H9 (cell line): ENCODE data around the gene CDC42EP4. TPM values are rescaled to one million over a fixed set of nuclear protein-coding genes. Genes with fewer than 3 reads are reported as not detected.
A peak's percentile ranks its signal among the peaks of the same experiment; 100 is the strongest.

ENCODE experiments used
- DNase-seq: peaks from one replicate; pipeline ENCODE4 v3.0.0-alpha.2; 2017
- H2AFZ ChIP-seq: one replicate; pipeline ENCODE4 v1.6.1; 2013; ENCODE audit warnings: mild to moderate bottlenecking, low read length, control low read depth, moderate library complexity
- H2AK5ac ChIP-seq: 2 replicates; pipeline ENCODE4 v1.6.1; 2013; ENCODE audit warnings: low read length, control low read depth, mixed read lengths; ENCODE audit not compliant: insufficient read length
- H2BK120ac ChIP-seq: one replicate; pipeline ENCODE4 v1.6.1; 2013; ENCODE audit warnings: low read depth, mild to moderate bottlenecking, low read length, control low read depth, inconsistent platforms; ENCODE audit not compliant: poor library complexity, severe bottlenecking
- H2BK12ac ChIP-seq: 2 replicates; pipeline ENCODE4 v1.6.1; 2013; ENCODE audit warnings: low read length, control low read depth, mixed read lengths, low read depth; ENCODE audit not compliant: insufficient read length
- H2BK15ac ChIP-seq: 2 replicates; pipeline ENCODE4 v1.6.1; 2013; ENCODE audit warnings: low read depth, low read length, control low read depth
- H2BK20ac ChIP-seq: one replicate; pipeline ENCODE4 v1.6.1; 2013; ENCODE audit warnings: low read depth, mild to moderate bottlenecking, low read length, control low read depth, inconsistent platforms; ENCODE audit not compliant: poor library complexity, severe bottlenecking
- H2BK5ac ChIP-seq: 2 replicates; pipeline ENCODE4 v1.6.1; 2013; ENCODE audit warnings: low read length, control low read depth, mixed read lengths; ENCODE audit not compliant: insufficient read length
- H3K14ac ChIP-seq: 2 replicates; pipeline ENCODE4 v1.6.1; 2013; ENCODE audit warnings: low read length, control low read depth; ENCODE audit not compliant: insufficient read depth
- H3K18ac ChIP-seq: 2 replicates; pipeline ENCODE4 v1.6.1; 2013; ENCODE audit warnings: low read depth, mild to moderate bottlenecking, mixed read lengths, low read length, control low read depth; ENCODE audit not compliant: insufficient read length
- H3K23ac ChIP-seq: 2 replicates; pipeline ENCODE4 v1.6.1; 2013; ENCODE audit warnings: low read length, control low read depth, mixed read lengths, low read depth; ENCODE audit not compliant: insufficient read length
- H3K23me2 ChIP-seq: 2 replicates; pipeline ENCODE4 v1.6.1; 2013; ENCODE audit warnings: low read depth, mild to moderate bottlenecking, mixed read lengths, low read length, control low read depth; ENCODE audit not compliant: insufficient read length, poor library complexity, severe bottlenecking
- H3K27ac ChIP-seq: 2 replicates; pipeline ENCODE4 v1.5.1; 2013; ENCODE audit warnings: low read length, control low read depth, mixed read lengths, low read depth; ENCODE audit not compliant: insufficient read length
- H3K27me3 ChIP-seq: 2 replicates; pipeline ENCODE4 v1.6.1; 2013; ENCODE audit warnings: low read length, control low read depth, inconsistent platforms; ENCODE audit not compliant: insufficient read depth
- H3K4ac ChIP-seq: 2 replicates; pipeline ENCODE4 v1.6.1; 2013; ENCODE audit warnings: low read depth, mild to moderate bottlenecking, control low read depth, inconsistent platforms, low read length, moderate library complexity
- H3K4me1 ChIP-seq: 2 replicates; pipeline ENCODE4 v1.6.1; 2013; ENCODE audit warnings: low read length, control low read depth, inconsistent platforms; ENCODE audit not compliant: insufficient read depth
- H3K4me2 ChIP-seq: 2 replicates; pipeline ENCODE4 v1.6.1; 2013; ENCODE audit warnings: low read length, control low read depth, mixed read lengths; ENCODE audit not compliant: insufficient read length, insufficient read depth
- H3K56ac ChIP-seq: 2 replicates; pipeline ENCODE4 v1.6.1; 2013; ENCODE audit warnings: low read depth, mild to moderate bottlenecking, mixed read lengths, low read length, control low read depth; ENCODE audit not compliant: insufficient read length
- H3K79me1 ChIP-seq: 2 replicates; pipeline ENCODE4 v1.6.1; 2013; ENCODE audit warnings: low read depth, mild to moderate bottlenecking, moderate library complexity, low read length, control low read depth, inconsistent platforms; ENCODE audit not compliant: insufficient read depth, poor library complexity, severe bottlenecking
- H3K79me2 ChIP-seq: 2 replicates; pipeline ENCODE4 v1.6.1; 2013; ENCODE audit warnings: low read length, control low read depth, inconsistent platforms; ENCODE audit not compliant: insufficient read depth
- H3K9ac ChIP-seq: 2 replicates; pipeline ENCODE4 v1.6.1; 2013; ENCODE audit warnings: low read length, control low read depth, mixed read lengths; ENCODE audit not compliant: insufficient read length; ENCODE audit errors: extremely low read depth
- H3K9me3 ChIP-seq: one replicate; pipeline ENCODE4 v1.6.1; 2013; ENCODE audit warnings: low read depth, low read length, inconsistent platforms; ENCODE audit not compliant: control insufficient read depth
- H3T11ph ChIP-seq: one replicate; pipeline ENCODE4 v1.6.1; 2013; ENCODE audit warnings: mild to moderate bottlenecking, low read length, control low read depth, inconsistent platforms
- H4K20me1 ChIP-seq: one replicate; pipeline ENCODE4 v1.6.1; 2013; ENCODE audit not compliant: control insufficient read depth, insufficient read length, insufficient read depth
- H4K5ac ChIP-seq: 2 replicates; pipeline ENCODE4 v1.6.1; 2013; ENCODE audit warnings: low read depth, mild to moderate bottlenecking, mixed read lengths, low read length, control low read depth; ENCODE audit not compliant: insufficient read length
- H4K8ac ChIP-seq: replicated peaks from 2 replicates; pipeline ENCODE4 v1.6.1; 2013; ENCODE audit warnings: low read length, control low read depth, mixed read lengths, low read depth; ENCODE audit not compliant: insufficient read length
- H4K91ac ChIP-seq: 2 replicates; pipeline ENCODE4 v1.6.1; 2013; ENCODE audit warnings: low read depth, mild to moderate bottlenecking, moderate library complexity, mixed read lengths, low read length, control low read depth; ENCODE audit not compliant: insufficient read length
- H3K27ac Mint-ChIP-seq, 3 experiments: 2 replicates in 2 of 3; 3 replicates in 1 of 3; pipeline ENCODE4 v1.8.0; 2020 to 2021; ENCODE audit warnings: mixed read lengths in 3 of 3, mild to moderate bottlenecking in 1 of 3, moderate library complexity in 1 of 3
- H3K27me3 Mint-ChIP-seq: 2 replicates; pipeline ENCODE4 v1.8.0; 2021; ENCODE audit warnings: low read depth, mild to moderate bottlenecking, moderate library complexity, mixed read lengths
- H3K36me3 Mint-ChIP-seq, 3 experiments: 2 replicates in 2 of 3; 3 replicates in 1 of 3; pipeline ENCODE4 v1.8.0; 2020 to 2021; ENCODE audit warnings: low read depth in 3 of 3, mixed read lengths in 3 of 3; ENCODE audit not compliant: insufficient read depth in 1 of 3
- H3K4me1 Mint-ChIP-seq, 2 experiments: 2 replicates each; pipeline ENCODE4 v1.8.0; 2020; ENCODE audit warnings: mixed read lengths in 2 of 2
- H3K4me3 Mint-ChIP-seq, 2 experiments: 2 replicates in 1 of 2; 3 replicates in 1 of 2; pipeline ENCODE4 v1.8.0; 2020 to 2021; ENCODE audit warnings: mild to moderate bottlenecking in 2 of 2, mixed read lengths in 2 of 2, moderate library complexity in 1 of 2
- H3K9me3 Mint-ChIP-seq, 2 experiments: 2 replicates in 1 of 2; 3 replicates in 1 of 2; pipeline ENCODE4 v1.8.0; 2020; ENCODE audit warnings: mild to moderate bottlenecking in 2 of 2, mixed read lengths in 2 of 2, moderate library complexity in 1 of 2
- CTCF ChIP-seq: fragments of 200-600 bp; sonication (generic); conservative IDR thresholded peaks from 3 replicates; pipeline ENCODE4 v1.8.0; 2021; ENCODE audit warnings: antibody characterized with exemption, mild to moderate bottlenecking
- WGBS: extraction: QIAGEN DNeasy Blood & Tissue Kit; methylation state at CpG from one replicate; pipeline ENCODE4 v1.1.7; 2013; ENCODE audit warnings: missing lambda C conversion rate, low lambda C conversion rate, mixed read lengths; ENCODE audit not compliant: insufficient read length; ENCODE audit errors: extremely low coverage; 5-methylcytosine and 5-hydroxymethylcytosine counted together
- total RNA-seq: library from RNA; stranded (reverse); gene quantifications from 2 replicates; pipeline ENCODE4 v1.2.1, GENCODE V29; 2021

CDC42EP4 gene
- total RNA-seq, 1 experiment from 2014 or later: 27.1 TPM

- peak; percentile 31 for DNase-seq
- H3K56ac ChIP-seq: no peak overlapping the region
- no peaks in the 10 kb centered on the region for H3K79me1 ChIP-seq
- no peaks in the 10 kb centered on the region for H3K9me3 ChIP-seq
- H3K4ac ChIP-seq: no peak overlapping the region
- no peak overlapping the region for H3K23ac ChIP-seq
- H3K27ac ChIP-seq: no peak overlapping the region
- no peak overlapping the region for H2AK5ac ChIP-seq
- H3K27ac Mint-ChIP-seq: peak overlapping the region in 1 of 3 experiments; percentile 13; a peak in 1 of 7 replicates
- no peaks in the 10 kb centered on the region for H3K9me3 Mint-ChIP-seq
- H3K4me2 ChIP-seq: no peak overlapping the region
- no peak overlapping the region for H4K91ac ChIP-seq
- no peak overlapping the region for H3K4me3 Mint-ChIP-seq
- TF ChIP-seq CTCF: no peak
- H3K27me3 Mint-ChIP-seq: no peaks in the 10 kb centered on the region
- no peaks in the 10 kb centered on the region for H3K23me2 ChIP-seq
- no peak overlapping the region for H3K18ac ChIP-seq
- H2BK15ac ChIP-seq: no peak overlapping the region
- H4K5ac ChIP-seq: no peak overlapping the region
- peaks cover 0 to 2% (median 0%) of the 10 kb centered on the region in 3 experiments; a peak in 2 of 7 replicates for H3K36me3 Mint-ChIP-seq
- no peak overlapping the region for H2BK20ac ChIP-seq
- peaks cover 3% of the 10 kb centered on the region; the same call in 1 of the 2 replicates for H3K4me1 ChIP-seq
- H2BK12ac ChIP-seq: no peak overlapping the region
- H2BK5ac ChIP-seq: no peak overlapping the region
- WGBS: no CpG with 5 or more reads among the region's 14 CpGs
- H4K8ac ChIP-seq: no peak overlapping the region
- H3K4me1 Mint-ChIP-seq: peaks cover 17 to 22% of the 10 kb centered on the region in 2 experiments
- no peak overlapping the region; the same call in 1 of the 2 replicates for H3K14ac ChIP-seq
- H3T11ph ChIP-seq: no peak overlapping the region
- H3K27me3 ChIP-seq: no peaks in the 10 kb centered on the region
- no peaks in the 10 kb centered on the region for H3K79me2 ChIP-seq
- H4K20me1 ChIP-seq: no peaks in the 10 kb centered on the region
- no peak overlapping the region for H3K9ac ChIP-seq
- H2BK120ac ChIP-seq: no peak overlapping the region
- H2AFZ ChIP-seq: no peak overlapping the region
These were observed 33.0 kb downstream of the CDC42EP4 start for GRCh38 chr17:73278465-73279453.
